Measurements from ENCODE around the gene GLIS1. TPM values are rescaled to one million over a fixed set of nuclear protein-coding genes. Genes with fewer than 3 reads are reported as not detected.

Gene GLIS1
- total and polyA plus RNA-seq, 2 experiments from 2014 or later = 0.26 to 0.31 TPM

DNA sequence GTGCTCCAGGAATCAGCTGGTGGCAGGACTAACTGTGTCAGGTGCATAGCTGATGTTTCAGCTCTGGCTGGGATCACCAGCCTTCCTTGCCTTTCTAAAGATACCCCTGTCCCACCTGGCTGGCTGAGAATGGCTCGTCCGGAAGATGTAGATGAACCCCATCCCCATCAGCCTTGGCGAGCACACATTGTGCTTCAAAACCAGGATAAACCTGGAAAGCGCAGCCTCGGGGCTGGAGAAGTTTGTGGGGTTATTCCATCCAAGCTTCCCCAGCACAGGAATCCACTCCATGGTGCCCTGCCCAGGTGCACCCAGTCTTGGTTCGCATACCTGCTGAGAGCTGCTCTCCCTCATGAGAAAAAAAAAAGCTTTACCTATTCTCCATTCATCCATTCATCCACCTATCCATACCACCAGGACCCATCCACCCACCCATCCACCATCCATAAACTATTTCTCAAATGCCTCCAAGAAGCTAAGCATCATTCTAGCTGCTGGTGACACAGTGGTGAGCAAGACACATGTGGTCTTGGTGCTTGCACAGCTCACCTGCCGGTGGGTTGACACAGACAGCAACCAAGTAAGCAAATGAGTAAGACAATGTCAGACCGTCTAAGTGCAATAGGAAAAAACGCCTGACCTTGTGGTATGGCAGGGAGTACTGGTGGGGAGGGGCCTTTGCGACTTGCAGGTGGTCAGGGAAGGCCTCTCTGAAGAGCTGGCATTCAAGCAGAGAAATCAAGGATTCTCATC lies 185.8 kb downstream of the GLIS1 start:
- H3K36me3 Mint-ChIP-seq (ENCODE audit: low read depth) = no peaks in the 10 kb centered on the region
- DNase-seq (ENCODE audit: low spot score) = no peak

More for the DNA sequence above, 185.8 kb downstream of the GLIS1 start:
- no peaks in the 10 kb centered on the region for H4K20me1 ChIP-seq (replicated peaks; ENCODE audit: insufficient read depth)
- H3K9me2 ChIP-seq (ENCODE audit: insufficient read depth) = no peaks in the 10 kb centered on the region
- H3K4me3 ChIP-seq = no peak overlapping the region
- Mint-ChIP-seq H3K9me3 (no peaks in the 10 kb centered on the region; the same call in 2 of the 3 replicates), H3K4me3 (no peak overlapping the region), H3K27ac (no peak overlapping the region), H3K27me3 (ENCODE audit: insufficient read depth, low read depth, poor library complexity) (peaks cover 11% of the 10 kb centered on the region), H3K4me1 (peaks cover 17% of the 10 kb centered on the region)
- H3K4me1 ChIP-seq (ENCODE audit: insufficient read depth) = peaks cover 12% of the 10 kb centered on the region; the same call in 1 of the 2 replicates
- no peaks in the 10 kb centered on the region for H3K79me2 ChIP-seq (replicated peaks; ENCODE audit: insufficient read depth)
- no peak overlapping the region for H2AFZ ChIP-seq
- H3K4me2 ChIP-seq = no peak overlapping the region
- H3K27me3 ChIP-seq (ENCODE audit: insufficient read depth) = no peaks in the 10 kb centered on the region
- ATAC-seq = no peak
- no peaks in the 10 kb centered on the region for H3F3A ChIP-seq (replicated peaks; ENCODE audit: low read depth)
- no peak overlapping the region for H3K27ac ChIP-seq (ENCODE audit: low read depth)
- TF ChIP-seq ZNF331 (CRISPR knock-in tag; IDR thresholded peaks at IDR 0.05; ENCODE audit: low read depth) (no peak), NANOG (IDR thresholded peaks at IDR 0.05; ENCODE audit: borderline replicate concordance) (no peak), STAT1 (IDR thresholded peaks at IDR 0.05; ENCODE audit: unreplicated experiment) (no peak), EZH2phosphoT487 (IDR thresholded peaks at IDR 0.05; ENCODE audit: unreplicated experiment) (no peak), EZH2 (IDR thresholded peaks at IDR 0.05; ENCODE audit: low read depth, unreplicated experiment) (no peak), ZNF114 (CRISPR knock-in tag; IDR thresholded peaks at IDR 0.05) (no peak), JUNB (IDR thresholded peaks at IDR 0.05; ENCODE audit: unreplicated experiment) (no peak), POLR2AphosphoS5 (IDR thresholded peaks at IDR 0.05; ENCODE audit: low read depth) (no peak), CREB1 (CRISPR knock-in tag; IDR thresholded peaks at IDR 0.05; ENCODE audit: low read depth) (no peak), ZNF462 (CRISPR knock-in tag; IDR thresholded peaks at IDR 0.05) (no peak)
- TF ChIP-seq, protein P1, sequence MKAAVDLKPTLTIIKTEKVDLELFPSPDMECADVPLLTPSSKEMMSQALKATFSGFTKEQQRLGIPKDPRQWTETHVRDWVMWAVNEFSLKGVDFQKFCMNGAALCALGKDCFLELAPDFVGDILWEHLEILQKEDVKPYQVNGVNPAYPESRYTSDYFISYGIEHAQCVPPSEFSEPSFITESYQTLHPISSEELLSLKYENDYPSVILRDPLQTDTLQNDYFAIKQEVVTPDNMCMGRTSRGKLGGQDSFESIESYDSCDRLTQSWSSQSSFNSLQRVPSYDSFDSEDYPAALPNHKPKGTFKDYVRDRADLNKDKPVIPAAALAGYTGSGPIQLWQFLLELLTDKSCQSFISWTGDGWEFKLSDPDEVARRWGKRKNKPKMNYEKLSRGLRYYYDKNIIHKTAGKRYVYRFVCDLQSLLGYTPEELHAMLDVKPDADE (IDR thresholded peaks at IDR 0.05) = no peak
- TF ChIP-seq, protein P2, sequence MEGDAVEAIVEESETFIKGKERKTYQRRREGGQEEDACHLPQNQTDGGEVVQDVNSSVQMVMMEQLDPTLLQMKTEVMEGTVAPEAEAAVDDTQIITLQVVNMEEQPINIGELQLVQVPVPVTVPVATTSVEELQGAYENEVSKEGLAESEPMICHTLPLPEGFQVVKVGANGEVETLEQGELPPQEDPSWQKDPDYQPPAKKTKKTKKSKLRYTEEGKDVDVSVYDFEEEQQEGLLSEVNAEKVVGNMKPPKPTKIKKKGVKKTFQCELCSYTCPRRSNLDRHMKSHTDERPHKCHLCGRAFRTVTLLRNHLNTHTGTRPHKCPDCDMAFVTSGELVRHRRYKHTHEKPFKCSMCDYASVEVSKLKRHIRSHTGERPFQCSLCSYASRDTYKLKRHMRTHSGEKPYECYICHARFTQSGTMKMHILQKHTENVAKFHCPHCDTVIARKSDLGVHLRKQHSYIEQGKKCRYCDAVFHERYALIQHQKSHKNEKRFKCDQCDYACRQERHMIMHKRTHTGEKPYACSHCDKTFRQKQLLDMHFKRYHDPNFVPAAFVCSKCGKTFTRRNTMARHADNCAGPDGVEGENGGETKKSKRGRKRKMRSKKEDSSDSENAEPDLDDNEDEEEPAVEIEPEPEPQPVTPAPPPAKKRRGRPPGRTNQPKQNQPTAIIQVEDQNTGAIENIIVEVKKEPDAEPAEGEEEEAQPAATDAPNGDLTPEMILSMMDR (conservative IDR thresholded peaks at IDR 0.05; ENCODE audit: low read depth in 2 of 2) = no peak
- TF ChIP-seq, protein P3, sequence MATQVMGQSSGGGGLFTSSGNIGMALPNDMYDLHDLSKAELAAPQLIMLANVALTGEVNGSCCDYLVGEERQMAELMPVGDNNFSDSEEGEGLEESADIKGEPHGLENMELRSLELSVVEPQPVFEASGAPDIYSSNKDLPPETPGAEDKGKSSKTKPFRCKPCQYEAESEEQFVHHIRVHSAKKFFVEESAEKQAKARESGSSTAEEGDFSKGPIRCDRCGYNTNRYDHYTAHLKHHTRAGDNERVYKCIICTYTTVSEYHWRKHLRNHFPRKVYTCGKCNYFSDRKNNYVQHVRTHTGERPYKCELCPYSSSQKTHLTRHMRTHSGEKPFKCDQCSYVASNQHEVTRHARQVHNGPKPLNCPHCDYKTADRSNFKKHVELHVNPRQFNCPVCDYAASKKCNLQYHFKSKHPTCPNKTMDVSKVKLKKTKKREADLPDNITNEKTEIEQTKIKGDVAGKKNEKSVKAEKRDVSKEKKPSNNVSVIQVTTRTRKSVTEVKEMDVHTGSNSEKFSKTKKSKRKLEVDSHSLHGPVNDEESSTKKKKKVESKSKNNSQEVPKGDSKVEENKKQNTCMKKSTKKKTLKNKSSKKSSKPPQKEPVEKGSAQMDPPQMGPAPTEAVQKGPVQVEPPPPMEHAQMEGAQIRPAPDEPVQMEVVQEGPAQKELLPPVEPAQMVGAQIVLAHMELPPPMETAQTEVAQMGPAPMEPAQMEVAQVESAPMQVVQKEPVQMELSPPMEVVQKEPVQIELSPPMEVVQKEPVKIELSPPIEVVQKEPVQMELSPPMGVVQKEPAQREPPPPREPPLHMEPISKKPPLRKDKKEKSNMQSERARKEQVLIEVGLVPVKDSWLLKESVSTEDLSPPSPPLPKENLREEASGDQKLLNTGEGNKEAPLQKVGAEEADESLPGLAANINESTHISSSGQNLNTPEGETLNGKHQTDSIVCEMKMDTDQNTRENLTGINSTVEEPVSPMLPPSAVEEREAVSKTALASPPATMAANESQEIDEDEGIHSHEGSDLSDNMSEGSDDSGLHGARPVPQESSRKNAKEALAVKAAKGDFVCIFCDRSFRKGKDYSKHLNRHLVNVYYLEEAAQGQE (IDR thresholded peaks at IDR 0.05; ENCODE audit: unreplicated experiment) = no peak
- no peaks in the 10 kb centered on the region for H3K36me3 ChIP-seq (ENCODE audit: insufficient read depth)

All from GM23338 (cell line).